MM.1S (cell line): ENCODE results near the gene PRADC1.

Experiments
- EZH2 ChIP-seq: fragments of 300-600 bp; sonication (generic); optimal IDR thresholded peaks from 2 replicates; pipeline ENCODE3; 2017; ENCODE audit warnings: low read depth, mild to moderate bottlenecking, antibody characterized with exemption, low read length, mixed read lengths
- EZH2phosphoT487 ChIP-seq: fragments of 300-600 bp; sonication (generic); IDR thresholded peaks from 2 replicates; pipeline ENCODE4 v1.6.1; 2018; ENCODE audit warnings: antibody characterized with exemption, low read length
- TF ChIP-seq, protein P1 (sequence below): fragments of 300-600 bp; sonication (generic); IDR thresholded peaks from 2 replicates; pipeline ENCODE4 v1.5.1; 2016; ENCODE audit warnings: antibody characterized with exemption, low read length, mixed read lengths

DNA sequence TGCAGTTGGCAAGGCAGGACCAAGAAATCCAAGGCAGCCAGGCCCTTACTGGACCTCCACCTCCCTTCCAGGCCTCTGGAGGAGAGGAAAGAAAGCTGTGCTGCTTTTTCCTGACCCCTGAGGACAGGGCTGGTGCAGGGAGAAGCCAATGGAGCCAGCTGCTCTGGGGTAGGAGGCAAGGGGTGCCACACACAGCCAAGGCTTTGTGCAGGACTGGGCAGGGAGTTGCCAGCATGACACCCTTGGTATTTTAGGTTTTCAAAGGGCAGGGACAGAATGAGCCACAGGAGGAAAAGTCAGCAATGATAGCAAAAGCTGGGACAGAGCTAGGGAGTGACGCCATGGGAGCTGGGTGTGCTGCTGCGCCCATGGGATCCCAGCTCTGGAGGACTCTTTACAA is 24.0 kb upstream of the PRADC1 start:
- TF ChIP-seq EZH2 (no peak), EZH2phosphoT487 (no peak)
- TF ChIP-seq, protein P1, sequence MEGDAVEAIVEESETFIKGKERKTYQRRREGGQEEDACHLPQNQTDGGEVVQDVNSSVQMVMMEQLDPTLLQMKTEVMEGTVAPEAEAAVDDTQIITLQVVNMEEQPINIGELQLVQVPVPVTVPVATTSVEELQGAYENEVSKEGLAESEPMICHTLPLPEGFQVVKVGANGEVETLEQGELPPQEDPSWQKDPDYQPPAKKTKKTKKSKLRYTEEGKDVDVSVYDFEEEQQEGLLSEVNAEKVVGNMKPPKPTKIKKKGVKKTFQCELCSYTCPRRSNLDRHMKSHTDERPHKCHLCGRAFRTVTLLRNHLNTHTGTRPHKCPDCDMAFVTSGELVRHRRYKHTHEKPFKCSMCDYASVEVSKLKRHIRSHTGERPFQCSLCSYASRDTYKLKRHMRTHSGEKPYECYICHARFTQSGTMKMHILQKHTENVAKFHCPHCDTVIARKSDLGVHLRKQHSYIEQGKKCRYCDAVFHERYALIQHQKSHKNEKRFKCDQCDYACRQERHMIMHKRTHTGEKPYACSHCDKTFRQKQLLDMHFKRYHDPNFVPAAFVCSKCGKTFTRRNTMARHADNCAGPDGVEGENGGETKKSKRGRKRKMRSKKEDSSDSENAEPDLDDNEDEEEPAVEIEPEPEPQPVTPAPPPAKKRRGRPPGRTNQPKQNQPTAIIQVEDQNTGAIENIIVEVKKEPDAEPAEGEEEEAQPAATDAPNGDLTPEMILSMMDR: no peak
